Esophagus muscularis mucosa (tissue), 4 donors: ENCODE measurements around the gene TK2.

ENCODE experiments used
- CTCF ChIP-seq, 3 experiments: fragments of 200-600 bp in 2 of 3; fragments of 450-650 bp in 1 of 3; sonication (generic) in 2 of 3; IDR thresholded peaks; one replicate each; pipeline ENCODE4 v1.5.1; 2017 to 2019; ENCODE audit warnings: antibody characterized with exemption in 3 of 3, mild to moderate bottlenecking in 2 of 3, moderate library complexity in 1 of 3
- EP300 ChIP-seq: sonication (generic); formaldehyde crosslinking; IDR thresholded peaks from one replicate; pipeline ENCODE4 v1.6.1; 2017; ENCODE audit warnings: antibody characterized with exemption
- POLR2A ChIP-seq: fragments of 450-650 bp; IDR thresholded peaks from one replicate; pipeline ENCODE4 v1.6.1; 2017; ENCODE audit warnings: antibody characterized with exemption, moderate library complexity, mild to moderate bottlenecking, low read depth

GRCh38 chr16:66486199-66486772 is 63.6 kb downstream of the TK2 start:
- TF ChIP-seq CTCF (IDR thresholded peaks at IDR 0.05) = no peak
- no peak for TF ChIP-seq EP300
- no peak for TF ChIP-seq POLR2A
